H1 (cell line): ENCODE measurements around the gene ARHGEF3. TPM values are rescaled to one million over a fixed set of nuclear protein-coding genes. Genes with fewer than 3 reads are reported as not detected.

Source experiments
- CTCF ChIA-PET: fragments of 300-600 bp; sonication (Branson Sonifier 250); formaldehyde crosslinking; loops from one replicate; lab custom pipeline; 2021; ENCODE audit not compliant: partially characterized antibody; lab: Charles Lee
- POLR2A ChIA-PET: fragments of 300-600 bp; sonication (Branson Sonifier 250); formaldehyde crosslinking; loops from one replicate; lab custom pipeline; 2021; ENCODE audit warnings: inconsistent platforms; ENCODE audit not compliant: partially characterized antibody; lab: Charles Lee
- DNase-seq, 2 experiments: peaks; one replicate each; pipeline versions ENCODE4 v3.0.0 to v3.0.0-alpha.2; 2010 to 2022; ENCODE audit warnings: low spot score in 2 of 2, low read depth in 1 of 2, mixed read lengths in 1 of 2
- FAIRE-seq: peaks from 2 replicates; lab custom pipeline; 2011; peaks lifted over from hg19 to GRCh38; lab: Jason Lieb, UNC
- H2AFZ ChIP-seq: 2 replicates; pipeline ENCODE4 v1.8.1; 2012; ENCODE audit warnings: low read length, inconsistent platforms
- H2AK5ac ChIP-seq: 2 replicates; pipeline ENCODE4 v1.6.1; 2013; ENCODE audit warnings: low read depth, low read length
- H2BK120ac ChIP-seq: replicated peaks from 2 replicates; pipeline ENCODE3; 2013; ENCODE audit warnings: low read depth, low read length, inconsistent platforms
- H2BK12ac ChIP-seq: 2 replicates; pipeline ENCODE4 v1.6.1; 2013; ENCODE audit warnings: low read depth, low read length
- H2BK15ac ChIP-seq: 2 replicates; pipeline ENCODE4 v1.6.1; 2013; ENCODE audit warnings: low read length
- H2BK20ac ChIP-seq: 2 replicates; pipeline ENCODE4 v1.6.1; 2013; ENCODE audit warnings: low read length
- H2BK5ac ChIP-seq: 2 replicates; pipeline ENCODE4 v1.6.1; 2013; ENCODE audit warnings: low read depth, low read length
- H3K14ac ChIP-seq: 2 replicates; pipeline ENCODE4 v1.6.1; 2013; ENCODE audit warnings: inconsistent platforms; ENCODE audit not compliant: insufficient read length
- H3K18ac ChIP-seq: 2 replicates; pipeline ENCODE4 v1.6.1; 2013; ENCODE audit warnings: low read length; ENCODE audit errors: extremely low read depth
- H3K23ac ChIP-seq: 2 replicates; pipeline ENCODE4 v1.6.1; 2013; ENCODE audit warnings: inconsistent platforms; ENCODE audit not compliant: insufficient read length
- H3K23me2 ChIP-seq: 2 replicates; pipeline ENCODE4 v1.6.1; 2013; ENCODE audit warnings: low read depth, low read length
- H3K27ac ChIP-seq: 2 replicates; pipeline ENCODE4 v1.6.1; 2011; ENCODE audit warnings: low read depth, low read length, inconsistent platforms
- H3K27me3 ChIP-seq, 4 experiments: replicated peaks in 1 of 4; 1 replicate in 1 of 4; 2 replicates in 3 of 4; pipeline versions ENCODE4 v1.6.1 to v1.8.1; 2011 to 2013; ENCODE audit warnings: low read length in 3 of 4, mild to moderate bottlenecking in 3 of 4, inconsistent platforms in 2 of 4, mixed read lengths in 2 of 4, moderate library complexity in 1 of 4; ENCODE audit not compliant: control insufficient read depth in 3 of 4, insufficient read depth in 3 of 4; ENCODE audit errors: extremely low read depth in 1 of 4
- H3K36me3 ChIP-seq, 4 experiments: 2 replicates each; pipeline versions ENCODE4 v1.6.1 to v1.8.1; 2011 to 2013; ENCODE audit warnings: mild to moderate bottlenecking in 4 of 4, low read length in 3 of 4, moderate library complexity in 2 of 4, control low read depth in 1 of 4, inconsistent platforms in 1 of 4; ENCODE audit not compliant: insufficient read depth in 4 of 4, control insufficient read depth in 2 of 4
- H3K4ac ChIP-seq: replicated peaks from 2 replicates; pipeline ENCODE3; 2013; ENCODE audit warnings: low read length, low read depth, mixed read lengths, inconsistent platforms; ENCODE audit not compliant: insufficient read length
- H3K4me1 ChIP-seq, 4 experiments: replicated peaks in 1 of 4; 1 replicate in 1 of 4; 2 replicates in 3 of 4; pipeline versions ENCODE4 v1.6.1 to v1.8.1; 2011 to 2013; ENCODE audit warnings: low read length in 3 of 4, inconsistent platforms in 2 of 4, mixed read lengths in 1 of 4; ENCODE audit not compliant: insufficient read depth in 4 of 4, control insufficient read depth in 3 of 4
- H3K4me2 ChIP-seq, 2 experiments: 2 replicates each; pipeline versions ENCODE4 v1.6.1 to v1.8.1; 2011 to 2013; ENCODE audit warnings: low read depth in 2 of 2, low read length in 2 of 2, control low read depth in 1 of 2, inconsistent platforms in 1 of 2, mild to moderate bottlenecking in 1 of 2; ENCODE audit not compliant: insufficient read depth in 1 of 2
- H3K4me3 ChIP-seq, 4 experiments: fragments of 200-600, 300-600 bp in 1 of 4; sonication (generic), shearing (Covaris generic), sonication (Bioruptor Twin) in 1 of 4; 2 replicates each; pipeline versions ENCODE4 v1.5.1 to v1.8.1; 2011 to 2016; ENCODE audit warnings: low read length in 4 of 4, low read depth in 3 of 4, control low read depth in 2 of 4, inconsistent platforms in 2 of 4, mild to moderate bottlenecking in 2 of 4, mixed read lengths in 1 of 4, moderate library complexity in 1 of 4; ENCODE audit not compliant: insufficient read depth in 2 of 4; ENCODE audit errors: extremely low read depth in 1 of 4
- H3K56ac ChIP-seq: replicated peaks from 2 replicates; pipeline ENCODE3; 2013; ENCODE audit warnings: low read depth, mild to moderate bottlenecking, mixed read lengths, low read length, inconsistent platforms; ENCODE audit not compliant: insufficient read length
- H3K79me1 ChIP-seq: 2 replicates; pipeline ENCODE4 v1.6.1; 2013; ENCODE audit warnings: low read depth, low read length, control low read depth
- H3K79me2 ChIP-seq, 2 experiments: 2 replicates each; pipeline versions ENCODE4 v1.6.1 to v1.8.1; 2012 to 2013; ENCODE audit warnings: low read length in 2 of 2, mild to moderate bottlenecking in 2 of 2, inconsistent platforms in 1 of 2; ENCODE audit not compliant: insufficient read depth in 2 of 2, control insufficient read depth in 1 of 2
- H3K9ac ChIP-seq, 4 experiments: replicated peaks in 1 of 4; 1 replicate in 1 of 4; 2 replicates in 3 of 4; pipeline versions ENCODE4 v1.6.1 to v1.8.1; 2011 to 2013; ENCODE audit warnings: low read depth in 3 of 4, low read length in 3 of 4, control low read depth in 2 of 4, mild to moderate bottlenecking in 2 of 4, moderate library complexity in 2 of 4, inconsistent platforms in 1 of 4; ENCODE audit errors: extremely low read depth in 1 of 4
- H3K9me3 ChIP-seq, 2 experiments: 2 replicates each; pipeline versions ENCODE4 v1.6.1 to v1.8.1; 2012 to 2013; ENCODE audit warnings: mild to moderate bottlenecking in 2 of 2, moderate library complexity in 2 of 2, control low read depth in 1 of 2, inconsistent platforms in 1 of 2, low read depth in 1 of 2, low read length in 1 of 2, mixed read lengths in 1 of 2; ENCODE audit not compliant: insufficient read depth in 2 of 2
- H4K20me1 ChIP-seq, 2 experiments: replicated peaks in 1 of 2; 2 replicates each; pipeline versions ENCODE3 to v1.8.1; 2011 to 2013; ENCODE audit warnings: inconsistent platforms in 2 of 2, low read length in 2 of 2, mild to moderate bottlenecking in 1 of 2; ENCODE audit not compliant: insufficient read depth in 2 of 2, control insufficient read depth in 1 of 2
- H4K5ac ChIP-seq: 2 replicates; pipeline ENCODE4 v1.6.1; 2013; ENCODE audit warnings: low read length, low read depth, mixed read lengths, inconsistent platforms; ENCODE audit not compliant: insufficient read length
- H4K8ac ChIP-seq: 2 replicates; pipeline ENCODE4 v1.8.0; 2013; ENCODE audit warnings: mild to moderate bottlenecking, moderate library complexity, low read length, inconsistent platforms; ENCODE audit not compliant: insufficient read depth; ENCODE audit errors: extremely low read depth
- H4K91ac ChIP-seq: replicated peaks from 2 replicates; pipeline ENCODE3; 2013; ENCODE audit warnings: low read length, mixed read lengths, inconsistent platforms; ENCODE audit not compliant: insufficient read length
- ATF3 ChIP-seq: IDR thresholded peaks from 2 replicates; pipeline ENCODE4 v1.6.1; 2011; ENCODE audit warnings: low read depth, mild to moderate bottlenecking, low read length; ENCODE audit not compliant: insufficient read depth
- E2F6 ChIP-seq: IDR thresholded peaks from 2 replicates; pipeline ENCODE4 v1.6.1; 2012; ENCODE audit warnings: inconsistent platforms
- EGR1 ChIP-seq: IDR thresholded peaks from 2 replicates; pipeline ENCODE4 v1.6.1; 2011; ENCODE audit warnings: low read depth, low read length, borderline replicate concordance
- FOSL1 ChIP-seq: IDR thresholded peaks from 2 replicates; pipeline ENCODE4 v1.6.1; 2011; ENCODE audit warnings: mild to moderate bottlenecking, low read depth, low read length, moderate library complexity; ENCODE audit not compliant: insufficient read depth
- WGBS, 2 experiments: shearing (Covaris generic) in 1 of 2; methylation state at CpG; one replicate each; pipeline versions ENCODE4 v1.1.6 to v1.1.7; 2013 to 2015; ENCODE audit warnings: low lambda C conversion rate in 2 of 2, mixed read lengths in 2 of 2, inconsistent platforms in 1 of 2, low coverage in 1 of 2, missing lambda C conversion rate in 1 of 2; ENCODE audit not compliant: insufficient replicate concordance in 2 of 2, insufficient coverage in 1 of 2, insufficient read length in 1 of 2; ENCODE audit errors: extremely low coverage in 1 of 2, missing lambda C conversion rate in 1 of 2; 5-methylcytosine and 5-hydroxymethylcytosine counted together
- polyA plus RNA-seq, 7 experiments: library from polyadenylated mRNA; depleted of rRNA in 3 of 7; stranded (reverse) in 5 of 7; unstranded in 2 of 7; fragments of >200 nt in 5 of 7; fragments of 200-250 nt in 2 of 7; gene quantifications; 1 replicate in 5 of 7; 2 replicates in 1 of 7; 4 replicates in 1 of 7; pipeline versions ENCODE4 v1.2.1 to v1.2.3, GENCODE V29; 2011 to 2013; ENCODE audit warnings: missing spikeins in 2 of 7, mixed read lengths in 2 of 7
- total RNA-seq: library from RNA; stranded (reverse); fragmentation: NEBNext Ultra II Directional; extraction: Animal tissue kit (Norgen Biotek cat#: 25700); gene quantifications from 2 replicates; pipeline ENCODE4 v1.2.1, GENCODE V29; 2021

The ARHGEF3 gene
- total and polyA plus RNA-seq, 2 of the 8 experiments (the other 6 are each of a cell fraction or from before 2014, with no cell fraction given), result 2.8 to 6.0 TPM

GRCh38 chr3:56796202-56796601 lies 5.5 kb downstream of the ARHGEF3 start:
- no peak for TF ChIP-seq FOSL1
- no peak for TF ChIP-seq E2F6
- no peak for TF ChIP-seq ATF3
- no peak for TF ChIP-seq EGR1
- Histone ChIP-seq H4K20me1 (peaks cover 0 to 2% of the 10 kb centered on the region in 2 experiments), H3K4me1 (peaks cover 0 to 4% (median under 1%) of the 10 kb centered on the region in 4 experiments; a peak in 3 of 7 replicates), H4K5ac (no peak overlapping the region), H3K18ac (no peak overlapping the region), H3K27ac (no peak overlapping the region), H4K8ac (no peak overlapping the region), H2AFZ (no peak overlapping the region), H4K91ac (no peak overlapping the region), H2BK12ac (no peak overlapping the region), H3K9me3 (no peaks in the 10 kb centered on the region), H2AK5ac (no peak overlapping the region), H2BK15ac (no peak overlapping the region), H3K4me3 (no peak overlapping the region), H3K56ac (no peak overlapping the region), H3K79me2 (no peaks in the 10 kb centered on the region), H2BK20ac (no peak overlapping the region), H3K23me2 (peaks cover 2% of the 10 kb centered on the region), H2BK120ac (no peak overlapping the region), H3K14ac (no peak overlapping the region), H3K4ac (no peak overlapping the region), H2BK5ac (no peak overlapping the region), H3K36me3 (no peaks in the 10 kb centered on the region), H3K23ac (no peak overlapping the region), H3K9ac (no peak overlapping the region), H3K4me2 (no peak overlapping the region), H3K79me1 (no peaks in the 10 kb centered on the region), H3K27me3 (peaks cover 0 to 8% (median 5%) of the 10 kb centered on the region in 4 experiments; a peak in 3 of 7 replicates)
- WGBS, 2 experiments, result 94% methylated on average over 6 of the region's 6 CpGs; no CpG with 5 or more reads in 1 of the 2 experiments
- CTCF ChIA-PET, result interaction anchor here (2.2 to 8.2 kb wide), 2 partner anchors 93 to 96 kb away, joined by 6 to 81 read pairs; no protein-coding TSS in a partner anchor
- FAIRE-seq (no peak), DNase-seq (no peak)
- POLR2A ChIA-PET, result no interaction called here
